Renal cortical epithelial cell (primary cell): Measurements from ENCODE around the gene MCU. TPM values are rescaled to one million over a fixed set of nuclear protein-coding genes. Genes with fewer than 3 reads are reported as not detected.
A peak's percentile ranks its signal among the peaks of the same experiment; 100 is the strongest.
"Not testable (repeated sequence)": the region's sequence is repeated elsewhere in the genome, so short reads cannot be mapped to it uniquely, and the experiment has no call there.

Experiments
- DNase-seq: peaks from one replicate; pipeline ENCODE4 v3.0.0-alpha.2; 2011; ENCODE audit warnings: low read depth
- total RNA-seq: library from RNA; depleted of rRNA; stranded (reverse); fragments of >200 nt; gene quantifications from 2 replicates; pipeline ENCODE4 v1.2.3, GENCODE V29; 2014

MCU gene
- total RNA-seq, 1 donor from 2014 or later = 47.2 TPM

GRCh38 chr10:72731916-72732419 is 40.0 kb downstream of the MCU start:
- no peak for DNase-seq

- DNase-seq = no peak
Measured at GRCh38 chr10:72732521-72732920, 40.6 kb downstream of the MCU start.

GRCh38 chr10:72733989-72734388 is 42.0 kb downstream of the MCU start:
- DNase-seq = no peak

GRCh38 chr10:72735288-72735936 is 43.5 kb downstream of the MCU start:
- no peak for DNase-seq

- DNase-seq = peak; percentile 53
Measured at GRCh38 chr10:72736176-72736827, 44.4 kb downstream of the MCU start.

- no peak for DNase-seq
Measured at GRCh38 chr10:72736828-72737220, 44.9 kb downstream of the MCU start.

- not testable (repeated sequence) for DNase-seq
Measured at GRCh38 chr10:72737357-72737756, 45.4 kb downstream of the MCU start.

GRCh38 chr10:72738486-72738885 is 46.5 kb downstream of the MCU start:
- DNase-seq = peak; percentile 16

- peak; percentile 87 for DNase-seq
Measured at GRCh38 chr10:72740528-72740927, 48.6 kb downstream of the MCU start.

GRCh38 chr10:72742092-72742491 is 50.1 kb downstream of the MCU start:
- DNase-seq = no peak

- DNase-seq = no peak
Measured at GRCh38 chr10:72742797-72743196, 50.9 kb downstream of the MCU start.

GRCh38 chr10:72744566-72744965 is 52.6 kb downstream of the MCU start:
- DNase-seq = no peak

GRCh38 chr10:72746426-72747363 is 54.8 kb downstream of the MCU start:
- DNase-seq = no peak

GRCh38 chr10:72747521-72747920 is 55.6 kb downstream of the MCU start:
- no peak for DNase-seq

GRCh38 chr10:72753760-72754231 is 61.9 kb downstream of the MCU start:
- no peak for DNase-seq

- no peak for DNase-seq
Measured at GRCh38 chr10:72754275-72755032, 62.5 kb downstream of the MCU start.

GRCh38 chr10:72756674-72757385 is 64.9 kb downstream of the MCU start:
- no peak for DNase-seq

- DNase-seq = no peak
Measured at GRCh38 chr10:72757732-72758131, 65.8 kb downstream of the MCU start.

- not testable (repeated sequence) for DNase-seq
Measured at GRCh38 chr10:72758930-72759329, 67.0 kb downstream of the MCU start.

GRCh38 chr10:72759584-72759983 is 67.6 kb downstream of the MCU start:
- DNase-seq = no peak

- no peak for DNase-seq
Measured at GRCh38 chr10:72761498-72761897, 69.6 kb downstream of the MCU start.
